Skeletal muscle cell (primary cell): ENCODE measurements around the gene TADA2A.

ENCODE experiments used
- DNase-seq: peaks from one replicate; pipeline ENCODE4 v3.0.0-alpha.2; 2010; ENCODE audit warnings: low read depth
- H3K4me3 ChIP-seq: 2 replicates; pipeline ENCODE4 v1.5.1; 2011; ENCODE audit warnings: low read depth, mild to moderate bottlenecking, control low read depth, low read length, moderate library complexity

TADA2A gene

GRCh38 chr17:37516127-37516571 lies 109.5 kb downstream of the TADA2A start:
- no peak overlapping the region for H3K4me3 ChIP-seq
- no peak for DNase-seq

- H3K4me3 ChIP-seq: no peak overlapping the region
- no peak for DNase-seq
These were observed 111.2 kb downstream of the TADA2A start for GRCh38 chr17:37517881-37518280.

DNA sequence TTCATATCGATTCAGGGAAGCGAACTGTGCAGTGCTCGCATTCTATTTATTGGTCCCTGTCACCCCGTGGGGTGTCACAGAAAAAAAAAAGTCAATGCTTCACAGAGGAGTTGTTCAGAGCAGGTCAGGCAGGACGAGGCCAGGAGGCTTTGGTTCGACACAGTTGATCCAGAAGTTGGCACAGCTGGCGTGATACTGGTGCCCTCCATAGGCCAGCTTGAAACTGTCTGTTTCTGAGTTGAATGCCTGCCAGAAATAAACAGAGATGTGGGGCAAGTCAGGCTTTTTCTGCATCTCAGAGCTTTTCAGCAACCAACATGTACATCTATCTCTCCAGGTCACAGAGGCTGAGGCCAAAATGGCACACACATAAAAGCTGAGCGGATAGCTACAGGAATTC lies 112.1 kb downstream of the TADA2A start:
- H3K4me3 ChIP-seq: no peak overlapping the region
- no peak for DNase-seq

DNA sequence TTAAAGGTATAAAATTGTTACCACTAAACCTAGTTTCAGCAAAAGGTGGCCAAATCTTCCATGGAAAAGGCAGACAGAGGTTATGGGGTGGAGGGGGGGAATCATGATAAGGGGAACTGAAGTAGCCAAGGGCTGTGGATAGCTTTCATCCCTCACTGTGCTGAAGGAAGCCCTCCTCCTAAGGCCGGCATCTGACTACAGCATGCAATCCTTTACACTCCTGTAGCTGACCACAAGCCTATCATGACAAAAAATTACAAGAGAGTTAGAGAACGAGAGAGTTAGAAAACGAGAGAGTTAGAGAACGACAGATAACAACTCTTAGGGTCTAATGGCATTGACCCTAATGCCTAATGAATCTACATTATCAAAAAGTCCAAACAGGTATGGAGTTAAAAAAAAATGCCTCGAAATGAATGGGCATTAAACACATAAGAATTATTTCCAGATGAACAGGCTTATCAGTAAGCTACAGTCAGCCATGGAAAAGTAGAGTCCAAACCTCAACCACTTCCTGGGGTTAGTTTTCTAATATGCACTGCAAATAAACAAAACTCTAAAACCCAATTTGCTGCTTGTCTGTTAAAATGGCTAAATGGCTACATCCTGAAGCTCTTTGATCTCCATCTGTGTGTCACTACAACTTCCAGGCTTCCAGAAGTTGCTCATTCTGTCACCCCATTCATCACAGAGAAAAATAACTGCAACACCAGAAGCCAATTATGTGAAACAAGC lies 112.7 kb downstream of the TADA2A start:
- no peak for DNase-seq

DNA sequence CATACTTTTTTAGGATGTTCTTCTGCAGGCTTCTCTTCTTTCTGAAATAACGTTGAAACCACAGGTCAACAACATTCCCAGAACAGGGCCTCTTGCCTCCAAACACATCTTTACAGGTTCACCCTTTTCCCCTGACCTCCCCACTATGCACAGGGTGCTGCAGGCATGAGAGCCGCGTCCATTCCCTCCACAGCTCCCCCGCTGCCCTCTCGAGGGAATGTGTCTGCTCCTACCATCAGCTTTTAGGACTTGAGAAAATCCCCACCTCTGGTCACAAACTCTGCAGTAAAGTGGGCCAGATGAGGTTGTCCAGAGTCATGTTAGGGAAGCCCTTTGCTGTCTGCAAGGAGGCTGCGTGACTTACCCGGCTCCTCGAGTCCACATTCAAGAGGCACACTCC lies 113.5 kb downstream of the TADA2A start:
- DNase-seq: no peak
- H3K4me3 ChIP-seq: no peak overlapping the region

More for the DNA sequence above, 112.7 kb downstream of the TADA2A start:
- H3K4me3 ChIP-seq: no peak overlapping the region

- no peak for DNase-seq
- no peak overlapping the region for H3K4me3 ChIP-seq
These were observed 115.1 kb downstream of the TADA2A start for GRCh38 chr17:37521821-37522220.

- H3K4me3 ChIP-seq: no peak overlapping the region
- DNase-seq: no peak
These were observed 117.1 kb downstream of the TADA2A start for GRCh38 chr17:37523715-37524219.

DNA sequence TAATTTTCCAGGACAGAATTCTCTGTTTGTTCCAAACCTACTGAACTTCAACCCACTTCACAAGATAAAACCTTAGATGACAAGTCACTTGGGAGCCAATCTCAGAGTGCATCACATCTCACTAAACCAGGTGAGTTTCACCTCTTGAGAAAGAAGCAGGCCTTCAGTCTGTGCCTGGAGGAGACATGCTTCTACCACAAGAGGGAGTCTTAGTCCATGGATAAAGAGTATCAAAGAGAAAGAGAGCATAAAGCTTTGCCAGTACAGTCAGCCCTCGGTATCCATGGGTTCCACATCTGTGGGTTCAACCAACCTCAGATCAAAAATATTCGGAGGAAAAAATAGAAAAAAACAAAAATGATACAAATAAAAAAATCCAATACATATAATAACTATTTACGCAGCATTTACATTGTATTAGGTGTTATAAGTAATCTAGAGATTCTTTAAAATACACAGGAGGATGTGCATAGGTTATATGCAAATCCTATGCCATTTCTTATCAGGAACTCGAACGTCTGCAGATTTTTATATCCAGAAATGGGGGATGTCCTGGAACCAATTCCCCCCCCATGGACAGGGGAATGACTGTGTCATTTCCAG lies 120.7 kb downstream of the TADA2A start:
- peak; percentile 17 for DNase-seq
- no peak overlapping the region for H3K4me3 ChIP-seq
